HepG2 (cell line): Measurements from ENCODE around the gene JPH4. TPM values are rescaled to one million over a fixed set of nuclear protein-coding genes. Genes with fewer than 3 reads are reported as not detected.

Source experiments
- BCL6 ChIP-seq: IDR thresholded peaks from 2 replicates; pipeline ENCODE4 v1.6.1; 2016; ENCODE audit warnings: missing genetic modification reagents, missing compliant biosample characterization
- DNMT3B ChIP-seq: conservative IDR thresholded peaks from 2 replicates; pipeline ENCODE4 v1.6.1; 2016; ENCODE audit warnings: missing biosample characterization, control low read depth
- GLI4 ChIP-seq: sonication (generic); formaldehyde crosslinking; IDR thresholded peaks from 2 replicates; pipeline ENCODE4 v1.5.1; 2020; ENCODE audit warnings: missing genetic modification reagents, mild to moderate bottlenecking, moderate library complexity, borderline replicate concordance
- JUND ChIP-seq: sonication (generic); formaldehyde crosslinking; IDR thresholded peaks from 2 replicates; pipeline ENCODE4 v1.8.0; 2022; ENCODE audit warnings: mild to moderate bottlenecking, missing genetic modification reagents
- ZMYM2 ChIP-seq: sonication (generic); formaldehyde crosslinking; IDR thresholded peaks from 2 replicates; pipeline ENCODE4 v1.8.0; 2022; ENCODE audit warnings: mild to moderate bottlenecking, missing genetic modification reagents
- ZNF572 ChIP-seq: sonication (generic); formaldehyde crosslinking; IDR thresholded peaks from 2 replicates; pipeline ENCODE4 v1.5.1; 2020; ENCODE audit warnings: mild to moderate bottlenecking, missing genetic modification reagents
- polyA plus RNA-seq, 8 experiments: library from polyadenylated mRNA; depleted of rRNA in 3 of 8; stranded (reverse) in 7 of 8; unstranded in 1 of 8; fragments of >200 nt; fragmentation: Illumina TruSeq in 4 of 8; extraction: Trizol in 4 of 8; gene quantifications; 2 replicates each; pipeline versions ENCODE4 v1.2.1 to v1.2.3, GENCODE V29; 2011 to 2016; ENCODE audit warnings: low read depth in 4 of 8, missing spikeins in 1 of 8, mixed read lengths in 1 of 8; ENCODE audit not compliant: insufficient read depth in 1 of 8
- total RNA-seq, 5 experiments: library from RNA; depleted of rRNA; stranded (reverse); fragments of >200 nt; fragmentation: Illumina TruSeq; extraction: Trizol; gene quantifications; 2 replicates each; pipeline ENCODE4 v1.2.3, GENCODE V29; 2016; ENCODE audit warnings: low read depth in 1 of 5
- TF ChIP-seq, protein P1 (sequence below): sonication (generic); formaldehyde crosslinking; IDR thresholded peaks from 2 replicates; pipeline ENCODE4 v1.4.0; 2020; ENCODE audit warnings: missing genetic modification reagents, borderline replicate concordance
- TF ChIP-seq, protein P2 (sequence below): IDR thresholded peaks from 2 replicates; pipeline ENCODE4 v1.6.1; 2018; ENCODE audit warnings: missing genetic modification reagents
- TF ChIP-seq, protein P3 (sequence below): sonication (generic); formaldehyde crosslinking; IDR thresholded peaks from 2 replicates; pipeline ENCODE4 v1.4.0; 2020; ENCODE audit warnings: mild to moderate bottlenecking, missing genetic modification reagents
- TF ChIP-seq, protein P4 (sequence below): sonication (generic); formaldehyde crosslinking; conservative IDR thresholded peaks from 2 replicates; pipeline ENCODE4 v1.4.0; 2020; ENCODE audit warnings: missing genetic modification reagents
- TF ChIP-seq, protein P5 (sequence below): sonication (generic); formaldehyde crosslinking; IDR thresholded peaks from 2 replicates; pipeline ENCODE4 v1.5.0; 2020; ENCODE audit warnings: missing genetic modification reagents, mild to moderate bottlenecking, borderline replicate concordance

Gene JPH4
- total and polyA plus RNA-seq, 2 of the 13 experiments (the other 11 are each of a cell fraction or from before 2014, with no cell fraction given), result 0.08 to 0.22 TPM

DNA sequence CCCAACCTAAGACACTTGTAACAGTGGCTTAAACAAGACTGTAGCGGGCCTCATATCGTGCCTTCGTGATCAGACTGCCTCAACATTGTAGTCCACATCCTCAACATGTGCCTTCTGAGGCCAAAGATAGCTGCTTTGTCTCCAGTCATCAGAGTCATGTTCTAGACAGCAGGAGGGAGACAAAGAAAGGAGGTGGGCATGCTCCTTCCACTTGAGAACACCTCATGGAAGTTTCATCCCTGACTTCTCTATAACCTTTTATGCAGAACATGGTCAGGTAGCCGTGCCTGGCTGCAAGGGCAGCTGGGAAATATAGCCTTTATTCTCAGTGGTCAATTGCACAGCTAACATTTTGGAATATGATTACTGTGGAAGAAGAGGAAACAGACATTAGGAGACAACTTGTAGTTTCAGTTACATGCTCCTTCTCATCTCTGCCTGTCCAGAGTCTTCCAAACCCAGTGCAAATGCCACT, 32.3 kb upstream of the JPH4 start (continued):
- TF ChIP-seq, protein P1, sequence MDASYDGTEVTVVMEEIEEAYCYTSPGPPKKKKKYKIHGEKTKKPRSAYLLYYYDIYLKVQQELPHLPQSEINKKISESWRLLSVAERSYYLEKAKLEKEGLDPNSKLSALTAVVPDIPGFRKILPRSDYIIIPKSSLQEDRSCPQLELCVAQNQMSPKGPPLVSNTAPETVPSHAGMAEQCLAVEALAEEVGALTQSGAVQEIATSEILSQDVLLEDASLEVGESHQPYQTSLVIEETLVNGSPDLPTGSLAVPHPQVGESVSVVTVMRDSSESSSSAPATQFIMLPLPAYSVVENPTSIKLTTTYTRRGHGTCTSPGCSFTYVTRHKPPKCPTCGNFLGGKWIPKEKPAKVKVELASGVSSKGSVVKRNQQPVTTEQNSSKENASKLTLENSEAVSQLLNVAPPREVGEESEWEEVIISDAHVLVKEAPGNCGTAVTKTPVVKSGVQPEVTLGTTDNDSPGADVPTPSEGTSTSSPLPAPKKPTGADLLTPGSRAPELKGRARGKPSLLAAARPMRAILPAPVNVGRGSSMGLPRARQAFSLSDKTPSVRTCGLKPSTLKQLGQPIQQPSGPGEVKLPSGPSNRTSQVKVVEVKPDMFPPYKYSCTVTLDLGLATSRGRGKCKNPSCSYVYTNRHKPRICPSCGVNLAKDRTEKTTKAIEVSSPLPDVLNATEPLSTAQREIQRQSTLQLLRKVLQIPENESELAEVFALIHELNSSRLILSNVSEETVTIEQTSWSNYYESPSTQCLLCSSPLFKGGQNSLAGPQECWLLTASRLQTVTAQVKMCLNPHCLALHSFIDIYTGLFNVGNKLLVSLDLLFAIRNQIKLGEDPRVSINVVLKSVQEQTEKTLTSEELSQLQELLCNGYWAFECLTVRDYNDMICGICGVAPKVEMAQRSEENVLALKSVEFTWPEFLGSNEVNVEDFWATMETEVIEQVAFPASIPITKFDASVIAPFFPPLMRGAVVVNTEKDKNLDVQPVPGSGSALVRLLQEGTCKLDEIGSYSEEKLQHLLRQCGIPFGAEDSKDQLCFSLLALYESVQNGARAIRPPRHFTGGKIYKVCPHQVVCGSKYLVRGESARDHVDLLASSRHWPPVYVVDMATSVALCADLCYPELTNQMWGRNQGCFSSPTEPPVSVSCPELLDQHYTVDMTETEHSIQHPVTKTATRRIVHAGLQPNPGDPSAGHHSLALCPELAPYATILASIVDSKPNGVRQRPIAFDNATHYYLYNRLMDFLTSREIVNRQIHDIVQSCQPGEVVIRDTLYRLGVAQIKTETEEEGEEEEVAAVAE, result no peak; the same call in 1 of the 2 replicates
- TF ChIP-seq ZMYM2 (no peak), BCL6 (CRISPR knock-in tag) (no peak), ZNF572 (no peak), JUND (CRISPR knock-in tag) (0 out of 2 replicates have a peak, but pooled peaks have one; percentile 29), GLI4 (CRISPR knock-in tag) (no peak), DNMT3B (CRISPR knock-in tag) (no peak)
- TF ChIP-seq, protein P2, sequence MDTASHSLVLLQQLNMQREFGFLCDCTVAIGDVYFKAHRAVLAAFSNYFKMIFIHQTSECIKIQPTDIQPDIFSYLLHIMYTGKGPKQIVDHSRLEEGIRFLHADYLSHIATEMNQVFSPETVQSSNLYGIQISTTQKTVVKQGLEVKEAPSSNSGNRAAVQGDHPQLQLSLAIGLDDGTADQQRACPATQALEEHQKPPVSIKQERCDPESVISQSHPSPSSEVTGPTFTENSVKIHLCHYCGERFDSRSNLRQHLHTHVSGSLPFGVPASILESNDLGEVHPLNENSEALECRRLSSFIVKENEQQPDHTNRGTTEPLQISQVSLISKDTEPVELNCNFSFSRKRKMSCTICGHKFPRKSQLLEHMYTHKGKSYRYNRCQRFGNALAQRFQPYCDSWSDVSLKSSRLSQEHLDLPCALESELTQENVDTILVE, result no peak
- TF ChIP-seq, protein P3, sequence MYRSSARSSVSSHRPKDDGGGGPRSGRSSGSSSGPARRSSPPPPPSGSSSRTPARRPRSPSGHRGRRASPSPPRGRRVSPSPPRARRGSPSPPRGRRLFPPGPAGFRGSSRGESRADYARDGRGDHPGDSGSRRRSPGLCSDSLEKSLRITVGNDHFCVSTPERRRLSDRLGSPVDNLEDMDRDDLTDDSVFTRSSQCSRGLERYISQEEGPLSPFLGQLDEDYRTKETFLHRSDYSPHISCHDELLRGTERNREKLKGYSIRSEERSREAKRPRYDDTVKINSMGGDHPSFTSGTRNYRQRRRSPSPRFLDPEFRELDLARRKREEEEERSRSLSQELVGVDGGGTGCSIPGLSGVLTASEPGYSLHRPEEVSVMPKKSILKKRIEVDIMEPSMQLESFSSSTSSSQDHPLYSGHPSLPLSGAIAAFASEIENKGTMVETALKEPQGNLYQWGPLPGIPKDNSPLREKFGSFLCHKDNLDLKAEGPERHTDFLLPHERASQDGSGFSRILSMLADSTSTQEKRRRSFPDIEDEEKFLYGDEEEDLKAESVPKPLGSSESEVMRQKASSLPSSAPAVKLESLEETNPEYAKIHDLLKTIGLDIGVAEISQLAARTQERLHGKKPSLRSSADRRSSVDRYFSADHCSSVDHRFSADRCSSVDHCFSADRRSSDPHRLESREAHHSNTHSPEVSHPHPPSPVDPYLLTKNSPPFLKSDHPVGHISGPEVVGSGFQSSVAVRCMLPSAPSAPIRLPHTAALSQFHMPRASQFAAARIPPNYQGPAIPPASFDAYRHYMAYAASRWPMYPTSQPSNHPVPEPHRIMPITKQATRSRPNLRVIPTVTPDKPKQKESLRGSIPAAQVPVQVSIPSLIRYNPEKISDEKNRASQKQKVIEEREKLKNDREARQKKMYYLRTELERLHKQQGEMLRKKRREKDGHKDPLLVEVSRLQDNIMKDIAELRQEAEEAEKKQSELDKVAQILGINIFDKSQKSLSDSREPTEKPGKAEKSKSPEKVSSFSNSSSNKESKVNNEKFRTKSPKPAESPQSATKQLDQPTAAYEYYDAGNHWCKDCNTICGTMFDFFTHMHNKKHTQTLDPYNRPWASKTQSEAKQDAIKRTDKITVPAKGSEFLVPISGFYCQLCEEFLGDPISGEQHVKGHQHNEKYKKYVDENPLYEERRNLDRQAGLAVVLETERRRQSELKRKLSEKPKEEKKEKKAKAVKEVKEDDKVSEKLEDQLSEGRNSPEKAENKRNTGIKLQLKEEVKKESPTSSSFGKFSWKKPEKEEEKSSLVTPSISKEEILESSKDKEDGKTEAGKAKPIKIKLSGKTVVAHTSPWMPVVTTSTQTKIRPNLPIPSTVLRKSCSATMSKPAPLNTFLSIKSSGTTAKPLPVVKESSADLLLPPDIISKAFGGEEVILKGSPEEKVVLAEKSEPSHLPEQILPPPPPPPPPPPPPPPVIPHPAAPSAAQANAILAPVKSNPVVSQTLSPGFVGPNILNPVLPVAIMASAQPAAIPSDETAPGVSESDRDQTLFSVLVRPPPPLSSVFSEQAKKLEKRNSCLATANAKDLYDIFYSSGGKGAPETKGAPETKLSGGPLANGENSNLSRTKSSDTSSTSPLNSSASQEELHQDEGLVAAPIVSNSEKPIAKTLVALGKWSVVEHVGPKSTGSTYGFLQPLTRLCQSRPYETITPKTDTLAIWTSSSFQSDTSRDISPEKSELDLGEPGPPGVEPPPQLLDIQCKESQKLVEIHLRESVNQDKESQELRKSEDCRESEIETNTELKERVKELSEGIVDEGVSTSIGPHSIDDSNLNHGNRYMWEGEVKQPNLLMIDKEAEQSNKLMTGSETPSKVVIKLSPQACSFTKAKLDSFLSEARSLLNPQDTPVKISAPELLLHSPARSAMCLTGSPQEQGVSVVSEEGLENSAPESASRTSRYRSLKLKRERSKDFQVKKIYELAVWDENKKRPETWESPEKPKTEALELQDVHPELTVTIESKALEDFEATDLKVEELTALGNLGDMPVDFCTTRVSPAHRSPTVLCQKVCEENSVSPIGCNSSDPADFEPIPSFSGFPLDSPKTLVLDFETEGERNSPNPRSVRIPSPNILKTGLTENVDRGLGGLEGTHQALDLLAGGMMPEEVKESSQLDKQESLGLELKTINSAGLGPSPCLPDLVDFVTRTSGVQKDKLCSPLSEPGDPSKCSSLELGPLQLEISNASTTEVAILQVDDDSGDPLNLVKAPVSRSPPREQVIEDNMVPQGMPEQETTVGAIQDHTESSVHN (CRISPR knock-in tag), result 0 out of 2 replicates have a peak, but pooled peaks have one; percentile 73
- TF ChIP-seq, protein P4, sequence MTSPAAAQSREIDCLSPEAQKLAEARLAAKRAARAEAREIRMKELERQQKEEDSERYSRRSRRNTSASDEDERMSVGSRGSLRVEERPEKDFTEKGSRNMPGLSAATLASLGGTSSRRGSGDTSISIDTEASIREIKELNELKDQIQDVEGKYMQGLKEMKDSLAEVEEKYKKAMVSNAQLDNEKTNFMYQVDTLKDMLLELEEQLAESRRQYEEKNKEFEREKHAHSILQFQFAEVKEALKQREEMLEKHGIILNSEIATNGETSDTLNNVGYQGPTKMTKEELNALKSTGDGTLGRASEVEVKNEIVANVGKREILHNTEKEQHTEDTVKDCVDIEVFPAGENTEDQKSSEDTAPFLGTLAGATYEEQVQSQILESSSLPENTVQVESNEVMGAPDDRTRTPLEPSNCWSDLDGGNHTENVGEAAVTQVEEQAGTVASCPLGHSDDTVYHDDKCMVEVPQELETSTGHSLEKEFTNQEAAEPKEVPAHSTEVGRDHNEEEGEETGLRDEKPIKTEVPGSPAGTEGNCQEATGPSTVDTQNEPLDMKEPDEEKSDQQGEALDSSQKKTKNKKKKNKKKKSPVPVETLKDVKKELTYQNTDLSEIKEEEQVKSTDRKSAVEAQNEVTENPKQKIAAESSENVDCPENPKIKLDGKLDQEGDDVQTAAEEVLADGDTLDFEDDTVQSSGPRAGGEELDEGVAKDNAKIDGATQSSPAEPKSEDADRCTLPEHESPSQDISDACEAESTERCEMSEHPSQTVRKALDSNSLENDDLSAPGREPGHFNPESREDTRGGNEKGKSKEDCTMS (CRISPR knock-in tag), result 0 out of 2 replicates have a peak, but pooled peaks have one; percentile 50
- TF ChIP-seq, protein P5, sequence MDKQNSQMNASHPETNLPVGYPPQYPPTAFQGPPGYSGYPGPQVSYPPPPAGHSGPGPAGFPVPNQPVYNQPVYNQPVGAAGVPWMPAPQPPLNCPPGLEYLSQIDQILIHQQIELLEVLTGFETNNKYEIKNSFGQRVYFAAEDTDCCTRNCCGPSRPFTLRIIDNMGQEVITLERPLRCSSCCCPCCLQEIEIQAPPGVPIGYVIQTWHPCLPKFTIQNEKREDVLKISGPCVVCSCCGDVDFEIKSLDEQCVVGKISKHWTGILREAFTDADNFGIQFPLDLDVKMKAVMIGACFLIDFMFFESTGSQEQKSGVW (CRISPR knock-in tag), result 0 out of 2 replicates have a peak, but pooled peaks have one; percentile 50
